ENCODE results near the gene DTL.
"Not testable (repeated sequence)": the region's sequence is repeated elsewhere in the genome, so short reads cannot be mapped to it uniquely, and the experiment has no call there.

Gene DTL

GRCh38 chr1:212035123-212035834 is at the start of gene DTL, which contains the start of gene INTS7:
Gene DTL, plus strand, starts transcription at chr1:212035748. Its CDS starts 143 bp downstream, at chr1:212035891.
Gene INTS7, minus strand, starts transcription at chr1:212035557. Its CDS starts 120 bp downstream, at chr1:212035437.
- peak; percentile 98 to 100 (median 98) for DNase-seq

- DNase-seq = no peak
Observed at GRCh38 chr1:211986628-211987254, 48.8 kb upstream of the DTL start.

- no peak for DNase-seq
Observed at GRCh38 chr1:211991695-211992094, 43.9 kb upstream of the DTL start.

- not testable (repeated sequence) for DNase-seq
Observed at GRCh38 chr1:211997426-211997825, 38.1 kb upstream of the DTL start.

- DNase-seq = no peak
Observed at GRCh38 chr1:212002536-212002935, 33.0 kb upstream of the DTL start.

GRCh38 chr1:212004895-212005608 is 30.5 kb upstream of the DTL start:
- DNase-seq = no peak

- no peak for DNase-seq
Observed at GRCh38 chr1:212007178-212007577, 28.4 kb upstream of the DTL start.

- no peak for DNase-seq
Observed at GRCh38 chr1:212007886-212008285, 27.7 kb upstream of the DTL start.

- DNase-seq = no peak
Observed at GRCh38 chr1:212009561-212009960, 26.0 kb upstream of the DTL start.

- no peak for DNase-seq
Observed at GRCh38 chr1:212010004-212010403, 25.5 kb upstream of the DTL start.

GRCh38 chr1:212012034-212012740 is 23.4 kb upstream of the DTL start:
- peak; percentile 8 to 47 (median 36) for DNase-seq

GRCh38 chr1:212013672-212014071 is 21.9 kb upstream of the DTL start:
- DNase-seq = no peak

GRCh38 chr1:212020975-212021374 is 14.6 kb upstream of the DTL start:
- DNase-seq = no peak

- no peak for DNase-seq
Observed at GRCh38 chr1:212021563-212021962, 14.0 kb upstream of the DTL start.

GRCh38 chr1:212022908-212023307 is 12.6 kb upstream of the DTL start:
- not testable (repeated sequence) for DNase-seq

GRCh38 chr1:212024469-212025149 is 10.9 kb upstream of the DTL start:
- DNase-seq = no peak

GRCh38 chr1:212027727-212028126 is 7.8 kb upstream of the DTL start:
- DNase-seq = not testable (repeated sequence)

- DNase-seq = no peak
Observed at GRCh38 chr1:212030936-212031528, 4.5 kb upstream of the DTL start.

- DNase-seq = no peak
Observed at GRCh38 chr1:212034516-212035122, 929 bp upstream of the DTL start.

- DNase-seq = peak in 1 of 6 experiments; percentile 17
Observed at GRCh38 chr1:212035835-212036605, 472 bp downstream of the DTL start.

GRCh38 chr1:212037900-212038299 is 2.4 kb downstream of the DTL start:
- no peak for DNase-seq

Measured in stimulated activated naive CD4-positive, alpha-beta T cell (primary cell).